Natural killer cell (primary cell): ENCODE data around the gene CLTB. TPM values are rescaled to one million over a fixed set of nuclear protein-coding genes. Genes with fewer than 3 reads are reported as not detected.

ENCODE experiments used
- ATAC-seq, 3 donors: fragments of 150-1000 bp in 2 of 3; fragments of 200-7000 bp in 1 of 3; cut with Tn5 transposase; 1 replicate in 1 of 3; 2 replicates in 2 of 3; pipeline ENCODE4 v1.10.0; 2021; ENCODE audit warnings: mild to moderate bottlenecking in 2 of 3, moderate library complexity in 2 of 3
- DNase-seq, 2 donors: peaks; one replicate each; pipeline versions ENCODE4 v3.0.0 to v3.0.0-alpha.2; 2013 to 2021; ENCODE audit warnings: mixed read lengths in 1 of 2
- H3K27ac ChIP-seq: one replicate; pipeline ENCODE4 v1.5.1; 2013; ENCODE audit warnings: mild to moderate bottlenecking, low read length
- H3K27me3 ChIP-seq: one replicate; pipeline ENCODE4 v1.6.1; 2013; ENCODE audit warnings: low read length; ENCODE audit not compliant: control insufficient read depth, insufficient read depth
- H3K36me3 ChIP-seq: one replicate; pipeline ENCODE4 v1.6.1; 2013; ENCODE audit warnings: low read length; ENCODE audit not compliant: control insufficient read depth, insufficient read depth
- H3K4me1 ChIP-seq: one replicate; pipeline ENCODE4 v1.6.1; 2013; ENCODE audit warnings: low read length; ENCODE audit not compliant: control insufficient read depth, insufficient read depth
- H3K4me3 ChIP-seq: one replicate; pipeline ENCODE4 v1.5.1; 2013; ENCODE audit warnings: low read length
- H3K9me3 ChIP-seq: one replicate; pipeline ENCODE4 v1.6.1; 2013; ENCODE audit warnings: low read length; ENCODE audit not compliant: control insufficient read depth, insufficient read depth
- H3K27ac Mint-ChIP-seq, 2 donors: one replicate each; pipeline ENCODE4 v1.8.0; 2022; ENCODE audit warnings: mild to moderate bottlenecking in 2 of 2, mixed read lengths in 2 of 2, moderate library complexity in 1 of 2
- H3K27me3 Mint-ChIP-seq, 2 donors: one replicate each; pipeline ENCODE4 v1.8.0; 2022; ENCODE audit warnings: low read depth in 2 of 2, mixed read lengths in 2 of 2
- H3K36me3 Mint-ChIP-seq: one replicate; pipeline ENCODE4 v1.8.0; 2022; ENCODE audit warnings: mixed read lengths
- H3K4me1 Mint-ChIP-seq, 2 donors: one replicate each; pipeline ENCODE4 v1.8.0; 2022; ENCODE audit warnings: mixed read lengths in 2 of 2
- H3K4me3 Mint-ChIP-seq: one replicate; pipeline ENCODE4 v1.8.0; 2022; ENCODE audit warnings: mild to moderate bottlenecking, moderate library complexity, mixed read lengths
- H3K9me3 Mint-ChIP-seq, 2 donors: one replicate each; pipeline ENCODE4 v1.8.0; 2022; ENCODE audit warnings: mixed read lengths in 2 of 2
- CTCF ChIP-seq: fragments of 200-600 bp; IDR thresholded peaks from one replicate; pipeline ENCODE4 v1.8.0; 2022; ENCODE audit warnings: antibody characterized with exemption
- WGBS: methylation state at CpG from one replicate; pipeline ENCODE4 v1.1.7; 2013; ENCODE audit warnings: missing lambda C conversion rate; ENCODE audit not compliant: insufficient coverage; 5-methylcytosine and 5-hydroxymethylcytosine counted together
- intact Hi-C: fragments of 100-400 bp; cut with micrococcal nuclease; formaldehyde crosslinking; loops from one replicate; pipeline ENCODE4 v1.14.2; 2022
- total RNA-seq, 4 donors: library from RNA; stranded (reverse); fragments of 120-200 nt in 1 of 4; gene quantifications; one replicate each; pipeline versions ENCODE4 v1.2.3 to v1.2.4, GENCODE V29; 2013 to 2022

CLTB gene
- total RNA-seq, 3 donors from 2014 or later (not counting 1 experiment from before 2014, with no cell fraction given): 60.6 to 77.2 (median 70.4) TPM

GRCh38 chr5:176371621-176372539 is 44.5 kb downstream of the CLTB start:
- Mint-ChIP-seq H3K9me3 (no peaks in the 10 kb centered on the region), H3K27me3 (peaks cover 0 to 10% of the 10 kb centered on the region in 2 donors), H3K36me3 (peaks cover 6% of the 10 kb centered on the region), H3K27ac (no peak overlapping the region), H3K4me1 (peaks cover 0 to 8% of the 10 kb centered on the region in 2 donors), H3K4me3 (no peak overlapping the region)
- no peak overlapping the region for H3K4me3 ChIP-seq
- no peaks in the 10 kb centered on the region for H3K4me1 ChIP-seq
- no peak overlapping the region for H3K27ac ChIP-seq
- no peaks in the 10 kb centered on the region for H3K27me3 ChIP-seq
- no peak for TF ChIP-seq CTCF
- WGBS: 94% methylated on average over 13 of the region's 13 CpGs
- no peak for DNase-seq
- H3K36me3 ChIP-seq: no peaks in the 10 kb centered on the region
- H3K9me3 ChIP-seq: no peaks in the 10 kb centered on the region
- ATAC-seq: no peak
- intact Hi-C loops: no loop called here

DNA sequence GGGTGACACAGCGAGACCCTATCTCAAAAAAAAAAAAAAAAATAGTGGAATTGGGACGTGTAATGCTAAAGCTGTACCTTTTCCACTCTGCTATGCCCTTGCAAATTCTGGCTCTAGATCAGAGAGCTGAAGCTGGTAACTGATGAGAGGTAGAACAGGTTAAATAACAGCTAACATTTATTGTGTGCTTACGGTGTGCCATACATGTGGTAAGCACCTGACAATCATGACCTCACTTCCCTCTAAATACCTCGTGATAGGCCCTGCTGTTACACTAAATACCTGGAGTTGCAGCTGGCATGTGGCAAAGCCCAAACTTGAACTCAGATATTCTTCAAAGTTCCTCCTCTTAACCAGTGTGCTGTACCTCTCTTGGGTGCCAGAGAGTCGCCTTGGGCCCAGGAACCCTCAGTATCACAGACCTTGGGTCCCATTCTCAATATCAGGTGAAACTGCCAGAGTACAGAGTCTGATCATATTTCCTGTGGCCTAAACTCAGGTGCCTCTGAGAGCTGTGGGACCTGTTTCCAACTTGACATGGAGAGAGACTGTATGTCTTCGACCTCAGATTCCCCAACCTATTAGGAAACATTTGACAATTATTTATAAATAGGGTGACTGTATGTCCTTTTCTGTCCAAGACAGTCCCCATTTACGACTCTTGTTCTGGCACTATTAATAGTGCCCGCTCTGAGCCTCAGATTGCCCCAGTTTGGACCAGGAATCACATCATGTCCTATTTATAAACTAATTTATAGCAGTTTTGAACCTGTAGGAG is 46.2 kb downstream of the CLTB start:
- no peak overlapping the region for H3K27ac Mint-ChIP-seq
- no peak for TF ChIP-seq CTCF
- Histone ChIP-seq H3K27me3 (no peaks in the 10 kb centered on the region), H3K36me3 (no peaks in the 10 kb centered on the region), H3K9me3 (no peaks in the 10 kb centered on the region), H3K4me1 (peaks cover 5% of the 10 kb centered on the region), H3K4me3 (no peak overlapping the region), H3K27ac (no peak overlapping the region)
- 92% methylated on average over 6 of the region's 8 CpGs for WGBS
- intact Hi-C loops: no loop called here
- H3K36me3 Mint-ChIP-seq: peaks cover 6% of the 10 kb centered on the region
- H3K4me3 Mint-ChIP-seq: no peak overlapping the region
- H3K27me3 Mint-ChIP-seq: peaks cover 0 to 13% of the 10 kb centered on the region in 2 donors
- H3K4me1 Mint-ChIP-seq: peaks cover 0 to 8% of the 10 kb centered on the region in 2 donors
- ATAC-seq: no peak
- DNase-seq: no peak
- no peaks in the 10 kb centered on the region for H3K9me3 Mint-ChIP-seq

- Mint-ChIP-seq H3K4me1 (peaks cover 0 to 8% of the 10 kb centered on the region in 2 donors), H3K36me3 (peaks cover 6% of the 10 kb centered on the region), H3K27me3 (peaks cover 0 to 16% of the 10 kb centered on the region in 2 donors), H3K4me3 (no peak overlapping the region), H3K27ac (no peak overlapping the region), H3K9me3 (no peaks in the 10 kb centered on the region)
- H3K4me3 ChIP-seq: no peak overlapping the region
- 95% methylated on average over 12 of the region's 13 CpGs for WGBS
- H3K36me3 ChIP-seq: no peaks in the 10 kb centered on the region
- no peaks in the 10 kb centered on the region for H3K27me3 ChIP-seq
- no peaks in the 10 kb centered on the region for H3K9me3 ChIP-seq
- DNase-seq (no peak), ATAC-seq (no peak)
- TF ChIP-seq CTCF: no peak
- no peak overlapping the region for H3K27ac ChIP-seq
- peaks cover 11% of the 10 kb centered on the region for H3K4me1 ChIP-seq
- intact Hi-C loops: no loop called here
Measured at GRCh38 chr5:176368726-176369125, 47.6 kb downstream of the CLTB start.
